Stimulated activated naive CD8-positive, alpha-beta T cell treated with anti-CD3 and anti-CD28 coated beads, Interleukin-15, Interleukin-2, amounts not matched to agents 100 ng/mL and 50 ng/mL, for 24 hours (primary cell): Measurements from ENCODE around the gene PRPF39.
"Not testable (repeated sequence)": the region's sequence is repeated elsewhere in the genome, so short reads cannot be mapped to it uniquely, and the experiment has no call there.

Experiments used
- H3K27ac Mint-ChIP-seq: one replicate; pipeline ENCODE4 v1.8.0; 2021; ENCODE audit warnings: mild to moderate bottlenecking, mixed read lengths
- H3K27me3 Mint-ChIP-seq: one replicate; pipeline ENCODE4 v1.8.0; 2021; ENCODE audit warnings: mixed read lengths
- H3K36me3 Mint-ChIP-seq: one replicate; pipeline ENCODE4 v1.8.0; 2021; ENCODE audit warnings: low read depth, mixed read lengths
- H3K4me1 Mint-ChIP-seq: one replicate; pipeline ENCODE4 v1.8.0; 2021; ENCODE audit warnings: low read depth, mixed read lengths
- H3K4me3 Mint-ChIP-seq: one replicate; pipeline ENCODE4 v1.8.0; 2021; ENCODE audit warnings: mild to moderate bottlenecking, mixed read lengths
- H3K9me3 Mint-ChIP-seq: one replicate; pipeline ENCODE4 v1.8.0; 2021; ENCODE audit warnings: mixed read lengths

PRPF39 gene

DNA sequence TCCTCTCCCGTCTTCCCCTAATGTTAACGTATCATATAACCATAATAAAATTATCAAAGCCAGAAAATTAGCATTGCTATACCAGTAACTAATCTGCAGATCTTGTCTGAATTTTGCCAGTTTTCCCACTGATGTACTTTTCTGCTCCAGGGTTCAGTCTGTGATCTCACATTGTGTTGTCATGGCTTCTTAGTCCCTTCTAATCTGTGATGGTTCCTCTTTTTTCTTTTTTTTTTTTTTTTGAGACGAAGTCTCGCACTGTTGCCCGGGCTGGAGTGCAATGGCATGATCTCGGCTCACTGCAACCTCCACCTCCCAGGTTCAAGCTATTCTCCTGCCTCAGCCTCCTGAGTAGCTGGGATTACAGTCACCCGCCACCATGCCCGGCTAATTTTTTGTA lies 58.2 kb downstream of the PRPF39 start:
- H3K9me3 Mint-ChIP-seq, H3K27ac Mint-ChIP-seq, H3K27me3 Mint-ChIP-seq, H3K4me3 Mint-ChIP-seq: not testable (repeated sequence)
- Mint-ChIP-seq H3K36me3 (peaks cover 38% of the 10 kb centered on the region), H3K4me1 (peaks cover 30% of the 10 kb centered on the region)

DNA sequence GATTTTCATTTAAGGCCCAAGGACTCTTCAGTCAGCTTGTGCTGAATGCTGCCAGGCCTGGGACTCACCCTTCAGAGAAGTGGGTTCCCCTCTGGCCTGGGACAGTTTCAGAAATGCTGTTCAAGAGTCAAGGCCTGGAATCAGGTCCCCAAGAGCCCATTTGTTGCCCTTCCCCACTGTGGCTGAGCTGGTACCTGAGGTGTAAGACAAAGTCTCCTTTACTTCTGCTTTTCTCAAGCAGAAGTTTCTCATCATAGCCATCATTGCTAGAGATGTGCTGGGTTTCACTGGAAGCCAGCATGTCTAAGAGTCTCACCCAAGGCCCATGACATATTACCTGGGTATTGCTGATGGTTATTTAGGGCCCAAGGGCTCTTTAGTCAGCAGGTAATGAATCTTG lies 60.7 kb downstream of the PRPF39 start:
- Mint-ChIP-seq H3K27me3 (no peaks in the 10 kb centered on the region), H3K27ac (no peak overlapping the region)

DNA sequence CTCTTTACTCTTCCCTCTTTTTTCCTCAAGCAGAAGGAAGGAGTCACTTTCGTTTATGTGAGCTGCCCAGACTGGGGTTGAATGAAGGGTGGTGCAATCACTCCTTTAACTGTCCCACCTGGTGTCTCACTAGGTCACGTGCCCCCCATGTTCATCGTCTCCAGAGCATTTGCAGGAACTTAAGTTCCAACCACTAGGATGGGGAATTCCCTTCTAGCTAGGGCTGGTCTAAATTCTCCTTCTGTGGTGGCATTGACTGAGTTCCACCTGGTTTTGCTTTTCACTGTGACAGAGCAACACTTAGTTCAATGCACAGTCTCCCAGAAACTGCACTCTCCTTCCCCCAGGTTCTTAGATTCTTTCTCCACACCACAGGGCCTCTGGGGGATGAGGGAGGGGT lies 61.3 kb downstream of the PRPF39 start:
- Mint-ChIP-seq H3K9me3 (no peaks in the 10 kb centered on the region), H3K36me3 (peaks cover 46% of the 10 kb centered on the region), H3K4me3 (no peak overlapping the region), H3K27me3 (no peaks in the 10 kb centered on the region), H3K27ac (no peak overlapping the region), H3K4me1 (peaks cover 7% of the 10 kb centered on the region)

More for the DNA sequence above, 60.7 kb downstream of the PRPF39 start:
- Mint-ChIP-seq H3K9me3 (no peaks in the 10 kb centered on the region), H3K4me1 (peaks cover 10% of the 10 kb centered on the region), H3K4me3 (no peak overlapping the region), H3K36me3 (peaks cover 48% of the 10 kb centered on the region)

DNA sequence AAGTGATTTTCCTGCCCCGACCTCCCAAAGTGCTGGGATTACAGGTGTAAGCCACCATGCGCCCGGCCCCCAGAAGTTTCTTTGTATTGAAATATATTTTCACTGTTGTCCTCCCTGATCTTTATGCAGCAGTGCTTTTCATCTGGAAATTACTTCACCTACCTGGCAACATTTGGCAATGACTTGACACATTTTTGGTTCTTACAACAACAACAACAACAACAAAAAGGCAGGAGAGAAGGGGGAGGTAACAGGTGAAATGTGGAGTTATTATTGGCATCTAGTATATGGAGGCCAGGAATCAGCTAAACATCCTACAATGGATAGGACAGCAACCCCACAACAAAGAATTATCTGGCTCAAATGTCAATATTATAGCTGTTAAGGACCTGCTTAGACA lies 65.7 kb downstream of the PRPF39 start:
- Mint-ChIP-seq H3K27me3 (no peaks in the 10 kb centered on the region), H3K4me1 (no peaks in the 10 kb centered on the region), H3K4me3 (no peak overlapping the region), H3K36me3 (peaks cover 37% of the 10 kb centered on the region), H3K27ac (no peak overlapping the region), H3K9me3 (no peaks in the 10 kb centered on the region)

DNA sequence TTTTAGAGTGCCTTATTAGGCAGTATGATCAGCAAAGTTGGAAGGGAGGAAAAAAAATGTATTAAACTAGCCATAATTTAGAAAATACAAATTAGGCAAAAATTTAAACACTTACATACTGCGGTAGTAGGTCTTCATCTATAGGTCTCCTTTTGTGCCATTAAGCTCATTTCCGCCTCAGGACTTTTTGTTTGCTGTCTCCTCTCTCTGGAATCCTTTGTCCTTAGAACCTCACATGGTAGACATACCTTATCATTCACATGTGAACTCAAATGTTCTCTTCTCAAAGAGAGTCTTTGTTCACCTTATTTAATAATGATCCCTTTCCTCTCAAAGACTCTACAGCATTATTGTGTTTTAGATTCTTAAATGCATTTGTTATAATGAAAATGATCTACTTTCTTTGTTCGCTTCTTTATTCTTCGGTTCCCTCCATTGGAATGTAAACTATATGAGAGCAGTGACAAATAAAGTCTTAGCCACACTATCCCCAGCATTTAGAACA lies 66.5 kb downstream of the PRPF39 start:
- Mint-ChIP-seq H3K36me3 (peaks cover 29% of the 10 kb centered on the region), H3K27me3 (no peaks in the 10 kb centered on the region), H3K9me3 (no peaks in the 10 kb centered on the region), H3K27ac (no peak overlapping the region), H3K4me1 (no peaks in the 10 kb centered on the region), H3K4me3 (no peak overlapping the region)

DNA sequence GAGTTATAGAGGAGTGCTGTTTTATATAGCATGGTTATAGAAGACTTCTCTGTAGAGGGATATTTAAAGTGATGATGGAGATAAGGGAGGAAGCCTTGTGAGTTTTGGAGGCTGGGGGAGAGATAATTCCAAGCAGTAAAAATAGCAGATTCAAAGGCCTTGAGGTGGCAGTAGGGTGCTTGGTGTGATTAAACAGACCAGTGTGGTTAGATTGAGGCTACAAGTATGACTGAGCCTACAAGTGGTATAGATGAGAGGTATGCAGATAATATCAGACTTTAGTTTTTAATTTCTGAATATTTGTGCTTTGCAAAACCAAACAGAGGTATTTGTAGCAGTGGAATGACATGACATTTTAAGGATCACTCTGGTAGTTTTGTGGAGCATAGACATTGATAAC lies 72.2 kb downstream of the PRPF39 start:
- Mint-ChIP-seq H3K27ac (no peak overlapping the region), H3K4me1 (peaks cover 8% of the 10 kb centered on the region)

More for the DNA sequence above, 72.2 kb downstream of the PRPF39 start:
- H3K9me3 Mint-ChIP-seq = no peaks in the 10 kb centered on the region
- H3K27me3 Mint-ChIP-seq = no peaks in the 10 kb centered on the region
- peaks cover 26% of the 10 kb centered on the region for H3K36me3 Mint-ChIP-seq
- H3K4me3 Mint-ChIP-seq = no peak overlapping the region
